Activated naive CD4-positive, alpha-beta T cell treated with anti-CD3 and anti-CD28 coated beads, Interleukin-2, amount 50 U/mL, for 16 hours (primary cell): Measurements from ENCODE around the gene ARHGAP30.

Experiments
- DNase-seq: peaks from one replicate; pipeline ENCODE4 v3.0.0-alpha.2; 2020

ARHGAP30 gene

DNA sequence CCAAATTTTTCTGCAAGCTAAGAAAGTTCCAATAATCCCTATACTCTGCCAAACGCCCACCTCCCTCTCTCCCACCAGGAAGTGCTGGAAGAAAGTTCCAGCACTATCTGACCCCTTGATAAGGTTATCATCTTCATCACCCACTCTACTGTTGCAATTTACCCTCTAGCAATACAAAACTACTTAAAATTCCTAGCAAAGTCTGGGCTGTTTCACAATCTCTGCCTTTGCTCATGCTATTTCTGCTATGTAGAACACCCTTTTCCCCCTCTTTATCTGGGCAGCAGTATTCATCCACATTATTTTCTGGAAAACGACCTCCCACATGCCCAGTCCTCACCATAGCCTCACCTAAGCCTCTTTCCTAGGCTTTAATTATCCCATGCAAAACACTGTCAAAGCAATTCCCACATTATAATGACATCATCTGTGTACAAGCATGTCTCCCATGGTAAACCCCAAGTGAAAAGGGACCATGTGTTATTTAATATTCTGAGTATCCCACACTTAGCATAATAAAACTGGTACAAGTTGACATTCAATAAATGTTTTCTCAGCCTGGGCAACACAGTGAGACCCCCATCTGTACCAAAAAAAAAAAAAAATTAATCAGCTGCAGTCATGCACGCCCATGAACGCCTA is 60.7 kb downstream of the ARHGAP30 start:
- no peak for DNase-seq

GRCh38 chr1:161007369-161007768 is 62.3 kb downstream of the ARHGAP30 start:
- no peak for DNase-seq

DNA sequence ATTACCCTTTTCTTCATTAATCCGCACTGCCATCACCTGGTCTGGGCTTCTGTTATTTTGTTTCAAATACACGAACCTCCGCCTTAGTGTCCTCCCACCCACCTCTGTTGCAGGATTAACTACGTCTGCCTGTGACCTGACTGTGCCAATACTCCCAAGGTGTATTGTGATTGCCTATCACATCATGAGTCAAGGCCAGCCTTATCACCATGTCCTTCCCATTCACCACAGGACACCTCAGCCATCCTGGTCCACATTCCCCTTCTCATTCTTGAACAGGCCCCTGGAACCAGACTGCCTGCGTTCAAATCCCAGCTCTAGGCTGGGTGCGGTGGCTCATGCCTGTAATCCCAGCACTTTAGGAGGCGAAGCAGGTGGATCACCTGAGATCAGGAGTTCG is 63.1 kb downstream of the ARHGAP30 start:
- DNase-seq, result no peak

- no peak for DNase-seq
These were observed 68.2 kb downstream of the ARHGAP30 start for GRCh38 chr1:161001525-161001924.

- no peak for DNase-seq
These were observed 68.8 kb downstream of the ARHGAP30 start for GRCh38 chr1:161000736-161001480.

DNA sequence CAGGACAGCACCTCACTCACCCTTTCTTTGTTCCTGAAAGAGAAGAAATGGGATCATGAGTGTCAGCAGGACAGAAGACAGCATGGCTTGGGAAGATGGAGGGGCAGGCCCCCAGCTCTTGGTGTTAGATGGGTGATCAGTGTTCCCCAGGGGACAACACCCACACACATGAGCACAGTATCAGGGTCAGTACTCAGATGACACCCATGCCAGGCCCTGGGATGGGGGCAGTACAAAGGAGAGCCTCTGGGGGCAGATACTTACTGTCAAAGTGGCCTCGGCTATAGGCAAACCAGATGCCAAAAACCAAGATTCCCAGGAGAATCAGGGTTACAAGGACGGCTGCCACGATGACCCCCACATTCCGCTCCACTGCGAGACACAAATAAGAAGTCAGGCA is 70.3 kb downstream of the ARHGAP30 start:
- DNase-seq, result no peak

GRCh38 chr1:160997323-160998038 is 72.2 kb downstream of the ARHGAP30 start:
- peak; percentile 51 for DNase-seq
